H1 (cell line): ENCODE results near the gene HDAC6.
"Not testable (repeated sequence)": the region's sequence is repeated elsewhere in the genome, so short reads cannot be mapped to it uniquely, and the experiment has no call there.

Source experiments
- EP300 ChIP-seq, 2 experiments: IDR thresholded peaks; 1 replicate in 1 of 2; 2 replicates in 1 of 2; pipeline ENCODE4 v1.6.1; 2011 to 2012; ENCODE audit warnings: low read depth in 2 of 2, low read length in 2 of 2, mild to moderate bottlenecking in 2 of 2, borderline replicate concordance in 1 of 2, inconsistent platforms in 1 of 2, moderate library complexity in 1 of 2
- EZH2 ChIP-seq: fragments of 200-600 bp; sonication (generic); IDR thresholded peaks from 2 replicates; pipeline ENCODE4 v1.7.1; 2012; ENCODE audit warnings: low read depth, mild to moderate bottlenecking, moderate library complexity, low read length, inconsistent platforms; ENCODE audit not compliant: severe bottlenecking
- GTF2F1 ChIP-seq: IDR thresholded peaks from 2 replicates; pipeline ENCODE4 v1.6.1; 2012; ENCODE audit warnings: low read depth, low read length, improper control_type of control experiment, borderline replicate concordance
- JUN ChIP-seq: IDR thresholded peaks from 2 replicates; pipeline ENCODE4 v1.6.1; 2011; ENCODE audit warnings: low read depth, mild to moderate bottlenecking, improper control_type of control experiment, low read length
- KDM1A ChIP-seq: fragments of 200-600, 300-600 bp; sonication (generic); IDR thresholded peaks from 2 replicates; pipeline ENCODE4 v1.7.1; 2016; ENCODE audit warnings: mild to moderate bottlenecking, low read length, borderline replicate concordance
- POLR2A ChIP-seq, 2 experiments: IDR thresholded peaks; 1 replicate in 1 of 2; 2 replicates in 1 of 2; pipeline ENCODE4 v1.6.1; 2011; ENCODE audit warnings: low read depth in 2 of 2, low read length in 2 of 2, mild to moderate bottlenecking in 2 of 2; ENCODE audit errors: control extremely low read depth in 1 of 2
- POLR2AphosphoS5 ChIP-seq: IDR thresholded peaks from 2 replicates; pipeline ENCODE4 v1.6.1; 2011; ENCODE audit warnings: low read depth, low read length
- RAD21 ChIP-seq, 2 experiments: IDR thresholded peaks in 1 of 2; conservative IDR thresholded peaks in 1 of 2; 2 replicates each; pipeline ENCODE4 v1.6.1; 2011; ENCODE audit warnings: low read depth in 2 of 2, low read length in 2 of 2, improper control_type of control experiment in 1 of 2, inconsistent platforms in 1 of 2, mild to moderate bottlenecking in 1 of 2, moderate library complexity in 1 of 2
- ZNF274 ChIP-seq: IDR thresholded peaks from 2 replicates; pipeline ENCODE4 v1.7.0; 2012; ENCODE audit warnings: low read length, borderline replicate concordance; ENCODE audit errors: extremely low read depth
- TF ChIP-seq, protein P1 (sequence below), 3 experiments: IDR thresholded peaks; 1 replicate in 2 of 3; 2 replicates in 1 of 3; pipeline versions ENCODE4 v1.5.1 to v1.6.1; 2011; ENCODE audit warnings: low read length in 3 of 3, mild to moderate bottlenecking in 3 of 3, inconsistent platforms in 2 of 3, low read depth in 1 of 3, moderate library complexity in 1 of 3; ENCODE audit not compliant: insufficient read depth in 1 of 3; ENCODE audit errors: control extremely low read depth in 1 of 3

DNA sequence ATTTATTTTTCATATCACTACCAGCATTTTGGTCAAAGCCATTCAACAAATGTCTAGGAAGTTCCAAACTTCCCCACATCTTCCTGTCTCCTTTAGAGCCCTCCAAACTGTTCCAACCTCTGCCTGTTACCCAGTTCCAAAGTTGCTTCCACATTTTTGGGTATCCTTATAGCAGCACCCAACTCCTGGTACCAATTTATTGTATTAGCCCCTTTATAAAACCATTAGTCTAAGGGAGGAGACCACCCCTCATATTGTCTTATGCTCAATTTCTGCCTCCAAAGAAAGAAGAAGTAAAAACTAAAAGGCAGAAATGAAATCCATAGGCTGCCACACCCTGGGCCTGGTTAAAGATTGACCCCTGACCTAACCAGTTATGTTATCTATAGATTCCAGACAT lies 51.6 kb downstream of the HDAC6 start:
- not testable (repeated sequence) for TF ChIP-seq RAD21 (IDR thresholded peaks at IDR 0.05 in 1 of 2, conservative IDR thresholded peaks at IDR 0.05 in 1 of 2; ENCODE audit: low read depth in 2 of 2, low read length in 2 of 2); EP300 (IDR thresholded peaks at IDR 0.05; ENCODE audit: borderline replicate concordance in 1 of 2, low read depth in 2 of 2, low read length in 2 of 2); EZH2; JUN; GTF2F1; KDM1A; POLR2A (IDR thresholded peaks at IDR 0.05; ENCODE audit: control extremely low read depth in 1 of 2, low read depth in 2 of 2, low read length in 2 of 2); ZNF274; POLR2AphosphoS5
- TF ChIP-seq, protein P1, sequence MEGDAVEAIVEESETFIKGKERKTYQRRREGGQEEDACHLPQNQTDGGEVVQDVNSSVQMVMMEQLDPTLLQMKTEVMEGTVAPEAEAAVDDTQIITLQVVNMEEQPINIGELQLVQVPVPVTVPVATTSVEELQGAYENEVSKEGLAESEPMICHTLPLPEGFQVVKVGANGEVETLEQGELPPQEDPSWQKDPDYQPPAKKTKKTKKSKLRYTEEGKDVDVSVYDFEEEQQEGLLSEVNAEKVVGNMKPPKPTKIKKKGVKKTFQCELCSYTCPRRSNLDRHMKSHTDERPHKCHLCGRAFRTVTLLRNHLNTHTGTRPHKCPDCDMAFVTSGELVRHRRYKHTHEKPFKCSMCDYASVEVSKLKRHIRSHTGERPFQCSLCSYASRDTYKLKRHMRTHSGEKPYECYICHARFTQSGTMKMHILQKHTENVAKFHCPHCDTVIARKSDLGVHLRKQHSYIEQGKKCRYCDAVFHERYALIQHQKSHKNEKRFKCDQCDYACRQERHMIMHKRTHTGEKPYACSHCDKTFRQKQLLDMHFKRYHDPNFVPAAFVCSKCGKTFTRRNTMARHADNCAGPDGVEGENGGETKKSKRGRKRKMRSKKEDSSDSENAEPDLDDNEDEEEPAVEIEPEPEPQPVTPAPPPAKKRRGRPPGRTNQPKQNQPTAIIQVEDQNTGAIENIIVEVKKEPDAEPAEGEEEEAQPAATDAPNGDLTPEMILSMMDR (IDR thresholded peaks at IDR 0.05; ENCODE audit: control extremely low read depth in 1 of 3, insufficient read depth in 1 of 3, low read depth in 1 of 3, low read length in 3 of 3) = not testable (repeated sequence)
